ENCODE results near the gene FBXW7. TPM values are rescaled to one million over a fixed set of nuclear protein-coding genes. Genes with fewer than 3 reads are reported as not detected.

Gene FBXW7
- total RNA-seq, 1 experiment from 2014 or later: 27.1 TPM

- H3T11ph ChIP-seq (ENCODE audit: low read length): no peak overlapping the region
- no peak overlapping the region for H2BK5ac ChIP-seq (ENCODE audit: insufficient read length, low read length)
- Mint-ChIP-seq H3K36me3 (ENCODE audit: insufficient read depth in 1 of 3, low read depth in 3 of 3) (no peaks in the 10 kb centered on the region), H3K27ac (no peak overlapping the region), H3K4me3 (no peak overlapping the region), H3K9me3 (no peaks in the 10 kb centered on the region), H3K4me1 (no peaks in the 10 kb centered on the region), H3K27me3 (ENCODE audit: low read depth) (no peaks in the 10 kb centered on the region)
- H3K14ac ChIP-seq (ENCODE audit: insufficient read depth, low read length): no peak overlapping the region
- H3K9me3 ChIP-seq (ENCODE audit: control insufficient read depth, low read depth, low read length): no peaks in the 10 kb centered on the region
- H2BK15ac ChIP-seq (ENCODE audit: low read depth, low read length): no peak overlapping the region
- H3K23ac ChIP-seq (ENCODE audit: insufficient read length, low read depth, low read length): no peak overlapping the region
- H4K20me1 ChIP-seq (ENCODE audit: control insufficient read depth, insufficient read depth, insufficient read length): no peaks in the 10 kb centered on the region
- no peak overlapping the region for H4K5ac ChIP-seq (ENCODE audit: insufficient read length, low read depth, low read length)
- no peak overlapping the region for H4K91ac ChIP-seq (ENCODE audit: insufficient read length, low read depth, low read length)
- H3K4ac ChIP-seq (ENCODE audit: low read depth, low read length): no peak overlapping the region
- H3K79me2 ChIP-seq (ENCODE audit: insufficient read depth, low read length): no peaks in the 10 kb centered on the region
- no peak overlapping the region for H3K56ac ChIP-seq (ENCODE audit: insufficient read length, low read depth, low read length)
- H3K9ac ChIP-seq (ENCODE audit: extremely low read depth, insufficient read length, low read length): no peak overlapping the region
- no peaks in the 10 kb centered on the region for H3K27me3 ChIP-seq (ENCODE audit: insufficient read depth, low read length)
- no peak overlapping the region for H3K18ac ChIP-seq (ENCODE audit: insufficient read length, low read depth, low read length)
- H3K79me1 ChIP-seq (ENCODE audit: insufficient read depth, low read depth, low read length, poor library complexity, severe bottlenecking): no peaks in the 10 kb centered on the region
- no peak overlapping the region for H2AK5ac ChIP-seq (ENCODE audit: insufficient read length, low read length)
- H3K4me1 ChIP-seq (ENCODE audit: insufficient read depth, low read length): no peaks in the 10 kb centered on the region
- no peak overlapping the region for H2AFZ ChIP-seq (ENCODE audit: low read length)
- no peak overlapping the region for H2BK20ac ChIP-seq (ENCODE audit: low read depth, low read length, poor library complexity, severe bottlenecking)
- TF ChIP-seq CTCF (conservative IDR thresholded peaks at IDR 0.05): no peak
- no peaks in the 10 kb centered on the region for H3K23me2 ChIP-seq (ENCODE audit: insufficient read length, low read depth, low read length, poor library complexity, severe bottlenecking)
- no CpG with 5 or more reads among the region's 3 CpGs for WGBS (ENCODE audit: extremely low coverage, insufficient read length, low lambda C conversion rate)
- no peak overlapping the region for H4K8ac ChIP-seq (replicated peaks; ENCODE audit: insufficient read length, low read depth, low read length)
- no peak overlapping the region for H2BK120ac ChIP-seq (ENCODE audit: low read depth, low read length, poor library complexity, severe bottlenecking)
- no peak overlapping the region for H2BK12ac ChIP-seq (ENCODE audit: insufficient read length, low read depth, low read length)
- DNase-seq: no peak
- no peak overlapping the region for H3K4me2 ChIP-seq (ENCODE audit: insufficient read depth, insufficient read length, low read length)
- no peak overlapping the region for H3K27ac ChIP-seq (ENCODE audit: insufficient read length, low read depth, low read length)
Measured at GRCh38 chr4:152564336-152564735, 28.4 kb upstream of the FBXW7 start.
